Muscle layer of duodenum (tissue), 2 donors: ENCODE data around the gene DPEP1.
"Not testable (repeated sequence)": the region's sequence is repeated elsewhere in the genome, so short reads cannot be mapped to it uniquely, and the experiment has no call there.

ENCODE experiments used
- H3K27ac ChIP-seq: one replicate; pipeline ENCODE4 v1.7.0; 2013; ENCODE audit warnings: mild to moderate bottlenecking, low read length
- H3K27me3 ChIP-seq: one replicate; pipeline ENCODE4 v1.7.0; 2013; ENCODE audit warnings: low read depth, mild to moderate bottlenecking, control low read depth, low read length
- H3K36me3 ChIP-seq, 2 donors: one replicate each; pipeline ENCODE4 v1.7.0; 2013; ENCODE audit warnings: low read length in 2 of 2, control low read depth in 1 of 2, mild to moderate bottlenecking in 1 of 2; ENCODE audit not compliant: insufficient read depth in 2 of 2, control insufficient read depth in 1 of 2
- H3K4me1 ChIP-seq, 2 donors: one replicate each; pipeline ENCODE4 v1.7.0; 2013; ENCODE audit warnings: low read length in 2 of 2, mild to moderate bottlenecking in 2 of 2, control low read depth in 1 of 2, moderate library complexity in 1 of 2; ENCODE audit not compliant: insufficient read depth in 2 of 2, control insufficient read depth in 1 of 2
- H3K4me3 ChIP-seq, 2 donors: one replicate each; pipeline ENCODE4 v1.7.0; 2013; ENCODE audit warnings: low read length in 2 of 2, low read depth in 1 of 2, mild to moderate bottlenecking in 1 of 2
- H3K9me3 ChIP-seq, 2 donors: one replicate each; pipeline ENCODE4 v1.7.0; 2013; ENCODE audit warnings: low read length in 2 of 2, control low read depth in 1 of 2, mild to moderate bottlenecking in 1 of 2; ENCODE audit not compliant: control insufficient read depth in 1 of 2
- donor health status: healthy.

DPEP1 gene

GRCh38 chr16:89646906-89647305, 33.5 kb downstream of the DPEP1 start:
- Histone ChIP-seq H3K36me3 (peaks cover 19 to 51% of the 10 kb centered on the region in 2 donors), H3K4me1 (no peaks in the 10 kb centered on the region)

GRCh38 chr16:89651584-89651983, 38.1 kb downstream of the DPEP1 start:
- Histone ChIP-seq H3K36me3 (peaks cover 13 to 31% of the 10 kb centered on the region in 2 donors), H3K4me3 (no peak overlapping the region), H3K4me1 (peaks cover 4 to 5% of the 10 kb centered on the region in 2 donors), H3K27ac (no peak overlapping the region), H3K9me3 (no peaks in the 10 kb centered on the region), H3K27me3 (no peaks in the 10 kb centered on the region)

More at GRCh38 chr16:89646906-89647305, 33.5 kb downstream of the DPEP1 start:
- Histone ChIP-seq H3K27me3 (no peaks in the 10 kb centered on the region), H3K27ac (no peak overlapping the region), H3K4me3 (no peak overlapping the region), H3K9me3 (no peaks in the 10 kb centered on the region)

GRCh38 chr16:89653656-89654295, 40.3 kb downstream of the DPEP1 start:
- Histone ChIP-seq H3K4me3 (no peak overlapping the region), H3K9me3 (no peaks in the 10 kb centered on the region), H3K27me3 (no peaks in the 10 kb centered on the region), H3K4me1 (peaks cover 9 to 18% of the 10 kb centered on the region in 2 donors), H3K27ac (no peak overlapping the region), H3K36me3 (peaks cover 9 to 19% of the 10 kb centered on the region in 2 donors)

- peaks cover 10 to 19% of the 10 kb centered on the region in 2 donors for H3K4me1 ChIP-seq
- no peak overlapping the region for H3K27ac ChIP-seq
- H3K27me3 ChIP-seq = no peaks in the 10 kb centered on the region
- peaks cover 9% of the 10 kb centered on the region in 2 donors for H3K36me3 ChIP-seq
- H3K4me3 ChIP-seq = no peak overlapping the region
- no peaks in the 10 kb centered on the region for H3K9me3 ChIP-seq
Observed at GRCh38 chr16:89655062-89655643, 41.7 kb downstream of the DPEP1 start.

GRCh38 chr16:89656435-89657121, 43.1 kb downstream of the DPEP1 start:
- H3K27me3 ChIP-seq = no peaks in the 10 kb centered on the region
- H3K36me3 ChIP-seq = peaks cover 5 to 8% of the 10 kb centered on the region in 2 donors
- peaks cover 10 to 19% of the 10 kb centered on the region in 2 donors for H3K4me1 ChIP-seq
- no peak overlapping the region for H3K27ac ChIP-seq
- H3K9me3 ChIP-seq = no peaks in the 10 kb centered on the region
- H3K4me3 ChIP-seq = peak overlapping the region; percentile 93 to 94

GRCh38 chr16:89657442-89658220, 44.2 kb downstream of the DPEP1 start, which contains the start of the genes CHMP1A and SPATA33:
Gene CHMP1A, minus strand, starts transcription at chr16:89657708. Its CDS starts 120 bp downstream, at chr16:89657588.
Gene SPATA33, plus strand, starts transcription at chr16:89657836. Its CDS starts 76 bp downstream, at chr16:89657912.
- H3K36me3 ChIP-seq = peaks cover 3 to 7% of the 10 kb centered on the region in 2 donors
- no peaks in the 10 kb centered on the region for H3K9me3 ChIP-seq
- H3K4me3 ChIP-seq = peak within 1 kb of the TSS; percentile 93 to 94
- peaks cover 10 to 19% of the 10 kb centered on the region in 2 donors for H3K4me1 ChIP-seq
- no peak within 1 kb of the TSS for H3K27ac ChIP-seq
- no peaks in the 10 kb centered on the region for H3K27me3 ChIP-seq

GRCh38 chr16:89658221-89658879, 44.9 kb downstream of the DPEP1 start:
- no peaks in the 10 kb centered on the region for H3K27me3 ChIP-seq
- H3K27ac ChIP-seq = no peak overlapping the region

GRCh38 chr16:89660146-89660545, 46.7 kb downstream of the DPEP1 start:
- Histone ChIP-seq H3K27me3 (no peaks in the 10 kb centered on the region), H3K36me3 (peaks cover 0 to 11% of the 10 kb centered on the region in 2 donors), H3K9me3 (no peaks in the 10 kb centered on the region), H3K4me3 (no peak overlapping the region), H3K4me1 (peaks cover 10 to 19% of the 10 kb centered on the region in 2 donors), H3K27ac (no peak overlapping the region)

More at GRCh38 chr16:89658221-89658879, 44.9 kb downstream of the DPEP1 start:
- peak overlapping the region; percentile 93 to 94 for H3K4me3 ChIP-seq
- H3K36me3 ChIP-seq = peaks cover 3 to 7% of the 10 kb centered on the region in 2 donors
- H3K9me3 ChIP-seq = no peaks in the 10 kb centered on the region
- peaks cover 10 to 19% of the 10 kb centered on the region in 2 donors for H3K4me1 ChIP-seq

GRCh38 chr16:89661215-89661614, 47.8 kb downstream of the DPEP1 start:
- H3K27me3 ChIP-seq = no peaks in the 10 kb centered on the region
- peaks cover 10 to 17% of the 10 kb centered on the region in 2 donors for H3K4me1 ChIP-seq
- H3K27ac ChIP-seq = no peak overlapping the region
- H3K4me3 ChIP-seq = no peak overlapping the region
- H3K9me3 ChIP-seq = no peaks in the 10 kb centered on the region
- peaks cover 0 to 11% of the 10 kb centered on the region in 2 donors for H3K36me3 ChIP-seq

GRCh38 chr16:89664238-89664637, 50.8 kb downstream of the DPEP1 start:
- H3K9me3 ChIP-seq, H3K4me3 ChIP-seq, H3K4me1 ChIP-seq, H3K27ac ChIP-seq, H3K27me3 ChIP-seq: not testable (repeated sequence)
- peaks cover 0 to 11% of the 10 kb centered on the region in 2 donors for H3K36me3 ChIP-seq
